ENCODE data around the gene DRAP1. TPM values are rescaled to one million over a fixed set of nuclear protein-coding genes. Genes with fewer than 3 reads are reported as not detected.

The DRAP1 gene, protein sequence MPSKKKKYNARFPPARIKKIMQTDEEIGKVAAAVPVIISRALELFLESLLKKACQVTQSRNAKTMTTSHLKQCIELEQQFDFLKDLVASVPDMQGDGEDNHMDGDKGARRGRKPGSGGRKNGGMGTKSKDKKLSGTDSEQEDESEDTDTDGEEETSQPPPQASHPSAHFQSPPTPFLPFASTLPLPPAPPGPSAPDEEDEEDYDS
- total RNA-seq (2011; cell fraction: chromatin; rRNA removed; ENCODE audit: low replicate concordance) = 7.1 and 14.3 TPM in 2 replicates
- total RNA-seq (2011; cell fraction: nucleolus; rRNA removed) = 10.8 and 17.7 TPM in 2 replicates
- 6.3 and 10.6 TPM in 2 replicates for total RNA-seq (2011; cell fraction: nucleoplasm; rRNA removed)
- total RNA-seq (2014; rRNA removed) (189 and 200 TPM in 2 replicates), total RNA-seq (2014; rRNA removed; fragmentation: Illumina TruSeq; extraction: Trizol) (25.2 and 30.3 TPM in 2 replicates), total RNA-seq (2015; rRNA removed; fragmentation: Illumina TruSeq; extraction: Trizol) (124 and 127 TPM in 2 replicates), total RNA-seq (2021) (92.2 and 92.9 TPM in 2 replicates), polyA plus RNA-seq (2011; rRNA removed) (32.6 and 40.4 TPM in 2 replicates), polyA plus RNA-seq (2014; fragmentation: Illumina TruSeq; extraction: Trizol) (108 and 122 TPM in 2 replicates), polyA plus RNA-seq (2014; fragmentation: Nextera tagmentation; extraction: Ambion mirVana) (10 to 100 TPM in 1 of 2 experiments, 1 to 10 TPM in 1; 9.6 to 14.3 TPM), polyA plus RNA-seq (2014; rRNA removed) (167 and 169 TPM in 2 replicates), polyA minus RNA-seq (2011; rRNA and poly(A)+ RNA removed) (5.1 and 10.2 TPM in 2 replicates), Bru-seq, nascent RNA (percentile 77 among the genes with signal in this experiment), BruChase-seq, experiment 1, labeled RNA remaining after a 2-hour chase (percentile 73 among the genes with signal in this experiment), BruChase-seq, experiment 2, labeled RNA remaining after a 6-hour chase (percentile 80 among the genes with signal in this experiment)
- polyA plus RNA-seq (2011; cell fraction: cytosol; rRNA removed) = 58.8 and 72.4 TPM in 2 replicates
- 44.8 and 52.7 TPM in 2 replicates for polyA plus RNA-seq (2011; cell fraction: nucleus; rRNA removed)
- 130 and 155 TPM in 2 replicates for polyA plus RNA-seq (2012)
- 21.1 and 26.8 TPM in 2 replicates for polyA minus RNA-seq (2011; cell fraction: cytosol; rRNA and poly(A)+ RNA removed)
- polyA minus RNA-seq (2011; cell fraction: nucleus; rRNA and poly(A)+ RNA removed) = 6.7 and 7.8 TPM in 2 replicates
- long read RNA-seq, experiment 1, transcript DRAP1-209 (4 exons, 453 nt) = minor isoform, 10 of 204 reads
- long read RNA-seq, experiment 1, transcript DRAP1-204 (7 exons, 695 nt) = minor isoform, 7 of 204 reads
- long read RNA-seq, experiment 1, transcript DRAP1-201 (7 exons, 989 nt) = major isoform, 172 of 204 reads
- long read RNA-seq, experiment 1, partial matches to known transcripts = 6 of 204 reads
- long read RNA-seq, experiment 1, other reads (novel, unspliced or antisense) = 6 of 204 reads
- long read RNA-seq, experiment 2, transcript DRAP1-209 (4 exons, 453 nt) = minor isoform, 16 of 104 reads
- long read RNA-seq, experiment 2, transcript DRAP1-201 (7 exons, 989 nt) = major isoform, 63 of 104 reads
- long read RNA-seq, experiment 2, partial matches to known transcripts = 12 of 104 reads
- long read RNA-seq, experiment 2, other reads (novel, unspliced or antisense) = 3 of 104 reads
- long read RNA-seq, experiment 3, transcript DRAP1-201 (7 exons, 989 nt) = major isoform, 41 of 47 reads
- long read RNA-seq, experiment 3, partial matches to known transcripts = 0 of 47 reads
- long read RNA-seq, experiment 3, other reads (novel, unspliced or antisense) = 0 of 47 reads

DNA sequence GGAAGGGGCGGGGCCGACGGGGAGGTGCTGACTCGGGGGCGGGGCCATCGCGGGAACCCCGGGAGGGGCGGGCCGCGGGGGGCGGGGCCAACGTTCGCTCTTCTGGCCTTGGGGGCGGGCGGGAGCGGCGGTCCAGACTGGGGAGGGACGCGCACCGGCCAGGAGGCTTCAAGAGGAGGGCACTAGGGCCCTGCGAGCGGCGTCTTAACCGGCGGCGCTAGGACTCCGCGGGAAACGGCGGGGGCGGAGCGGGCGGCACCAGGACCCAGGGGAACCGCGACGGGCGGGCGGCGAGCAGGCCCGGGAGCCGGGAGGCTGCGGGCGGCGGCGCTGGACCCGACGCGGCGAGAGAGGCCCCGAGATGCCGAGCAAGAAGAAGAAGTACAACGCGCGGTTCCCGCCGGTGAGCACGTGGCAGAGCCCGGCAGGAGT lies at the start of gene DRAP1:
DRAP1 (plus strand) TSS at position 286 of the 432 bp plus-strand sequence; CDS start at position 362, 76 bp downstream.
- in situ Hi-C loops (cut with MboI) = no loop called here
- no peak for TF ChIP-seq DNMT1 (IDR thresholded peaks at IDR 0.05)
- TF ChIP-seq, protein P1, sequence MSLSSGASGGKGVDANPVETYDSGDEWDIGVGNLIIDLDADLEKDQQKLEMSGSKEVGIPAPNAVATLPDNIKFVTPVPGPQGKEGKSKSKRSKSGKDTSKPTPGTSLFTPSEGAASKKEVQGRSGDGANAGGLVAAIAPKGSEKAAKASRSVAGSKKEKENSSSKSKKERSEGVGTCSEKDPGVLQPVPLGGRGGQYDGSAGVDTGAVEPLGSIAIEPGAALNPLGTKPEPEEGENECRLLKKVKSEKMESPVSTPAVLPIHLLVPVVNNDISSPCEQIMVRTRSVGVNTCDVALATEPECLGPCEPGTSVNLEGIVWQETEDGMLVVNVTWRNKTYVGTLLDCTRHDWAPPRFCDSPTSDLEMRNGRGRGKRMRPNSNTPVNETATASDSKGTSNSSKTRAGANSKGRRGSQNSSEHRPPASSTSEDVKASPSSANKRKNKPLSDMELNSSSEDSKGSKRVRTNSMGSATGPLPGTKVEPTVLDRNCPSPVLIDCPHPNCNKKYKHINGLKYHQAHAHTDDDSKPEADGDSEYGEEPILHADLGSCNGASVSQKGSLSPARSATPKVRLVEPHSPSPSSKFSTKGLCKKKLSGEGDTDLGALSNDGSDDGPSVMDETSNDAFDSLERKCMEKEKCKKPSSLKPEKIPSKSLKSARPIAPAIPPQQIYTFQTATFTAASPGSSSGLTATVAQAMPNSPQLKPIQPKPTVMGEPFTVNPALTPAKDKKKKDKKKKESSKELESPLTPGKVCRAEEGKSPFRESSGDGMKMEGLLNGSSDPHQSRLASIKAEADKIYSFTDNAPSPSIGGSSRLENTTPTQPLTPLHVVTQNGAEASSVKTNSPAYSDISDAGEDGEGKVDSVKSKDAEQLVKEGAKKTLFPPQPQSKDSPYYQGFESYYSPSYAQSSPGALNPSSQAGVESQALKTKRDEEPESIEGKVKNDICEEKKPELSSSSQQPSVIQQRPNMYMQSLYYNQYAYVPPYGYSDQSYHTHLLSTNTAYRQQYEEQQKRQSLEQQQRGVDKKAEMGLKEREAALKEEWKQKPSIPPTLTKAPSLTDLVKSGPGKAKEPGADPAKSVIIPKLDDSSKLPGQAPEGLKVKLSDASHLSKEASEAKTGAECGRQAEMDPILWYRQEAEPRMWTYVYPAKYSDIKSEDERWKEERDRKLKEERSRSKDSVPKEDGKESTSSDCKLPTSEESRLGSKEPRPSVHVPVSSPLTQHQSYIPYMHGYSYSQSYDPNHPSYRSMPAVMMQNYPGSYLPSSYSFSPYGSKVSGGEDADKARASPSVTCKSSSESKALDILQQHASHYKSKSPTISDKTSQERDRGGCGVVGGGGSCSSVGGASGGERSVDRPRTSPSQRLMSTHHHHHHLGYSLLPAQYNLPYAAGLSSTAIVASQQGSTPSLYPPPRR (CRISPR knock-in tag; IDR thresholded peaks at IDR 0.05; ENCODE audit: borderline replicate concordance) = peak; percentile 96; the same call in 1 of the 2 replicates
- TF ChIP-seq, protein P2, sequence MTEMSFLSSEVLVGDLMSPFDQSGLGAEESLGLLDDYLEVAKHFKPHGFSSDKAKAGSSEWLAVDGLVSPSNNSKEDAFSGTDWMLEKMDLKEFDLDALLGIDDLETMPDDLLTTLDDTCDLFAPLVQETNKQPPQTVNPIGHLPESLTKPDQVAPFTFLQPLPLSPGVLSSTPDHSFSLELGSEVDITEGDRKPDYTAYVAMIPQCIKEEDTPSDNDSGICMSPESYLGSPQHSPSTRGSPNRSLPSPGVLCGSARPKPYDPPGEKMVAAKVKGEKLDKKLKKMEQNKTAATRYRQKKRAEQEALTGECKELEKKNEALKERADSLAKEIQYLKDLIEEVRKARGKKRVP (CRISPR knock-in tag; IDR thresholded peaks at IDR 0.05) = 0 out of 2 replicates have a peak, but pooled peaks have one; percentile 44
- peak; percentile 88 for TF ChIP-seq E2F1 (CRISPR knock-in tag; IDR thresholded peaks at IDR 0.05)
- no peak for TF ChIP-seq ZNF347 (CRISPR knock-in tag; IDR thresholded peaks at IDR 0.05; ENCODE audit: low read depth)
- no peak for TF ChIP-seq ARID2 (IDR thresholded peaks at IDR 0.05)

More for the DNA sequence above, at the start of gene DRAP1:
- Histone ChIP-seq H3K4me3 (peak within 1 kb of the TSS; percentile 98), H3K27ac (ENCODE audit: extremely low read depth, low read depth, low read length) (peak within 1 kb of the TSS; percentile 95), H3K9me3 (replicated peaks; ENCODE audit: control insufficient read depth, insufficient read depth, low read depth, low read length) (no peaks in the 10 kb centered on the region), H3K9ac (ENCODE audit: insufficient read depth in 1 of 2, low read depth in 2 of 2, low read length in 2 of 2) (peak within 1 kb of the TSS; percentile 96 to 99), H4K20me1 (replicated peaks; ENCODE audit: control insufficient read depth, insufficient read depth, low read length) (no peaks in the 10 kb centered on the region), H3K9me1 (ENCODE audit: control insufficient read depth, insufficient read depth, low read length) (no peaks in the 10 kb centered on the region), H2AFZ (ENCODE audit: low read depth, low read length) (peak within 1 kb of the TSS; percentile 90), H3K4me2 (ENCODE audit: insufficient read depth, low read length) (peak within 1 kb of the TSS; percentile 94), H3K27me3 (ENCODE audit: control insufficient read depth in 2 of 2, insufficient read depth in 2 of 2, low read length in 2 of 2) (no peaks in the 10 kb centered on the region), H3K79me2 (ENCODE audit: control insufficient read depth, insufficient read depth, low read length) (peaks cover 31% of the 10 kb centered on the region), H3K36me3 (ENCODE audit: control insufficient read depth, insufficient read depth, low read length) (peaks cover 31% of the 10 kb centered on the region; the same call in 1 of the 3 replicates), H3K4me1 (replicated peaks in 1 of 2; ENCODE audit: control insufficient read depth in 2 of 2, insufficient read depth in 2 of 2, low read length in 2 of 2) (peaks cover 25 to 59% of the 10 kb centered on the region in 2 experiments)
- POLR2A ChIA-PET = interaction anchor here (0.8 to 2.1 kb wide), 6 partner anchors 10 to 29 kb away, joined by 5 to 12 read pairs (median 10); partner anchors contain the start of genes CCDC85B and FOSL1
- peak; percentile 98 to 99 (median 99) for DNase-seq (ENCODE audit: extremely low read depth in 1 of 4, low spot score in 3 of 4)
- peak; percentile 93 for ATAC-seq
- intact Hi-C loops (cut with micrococcal nuclease) = loop anchor here (1.0 kb wide), 1 partner anchor 42 kb away; the partner anchor contains the start of gene SART1
- no peak for FAIRE-seq
- BruUV-seq (replicated peaks) = no TSS peak
- CTCF ChIA-PET (ENCODE audit: low intra/inter-chr PET ratio) = interaction anchor here (1.5 kb wide), 1 partner anchor 31 kb away, joined by 7 read pairs; the partner anchor contains the start of gene FIBP
- 0% methylated on average over 17 of the region's 59 CpGs for WGBS (ENCODE audit: insufficient coverage, low coverage, missing lambda C conversion rate)
